ENCODE results near the gene FARSB.

- TF ChIP-seq CTCF (IDR thresholded peaks at IDR 0.05) = no peak
- no peak for TF ChIP-seq POLR2A (IDR thresholded peaks at IDR 0.05)
Observed at GRCh38 chr2:222656526-222657446, 894 bp upstream of the FARSB start.
